ENCODE data around the gene OR2S2. TPM values are rescaled to one million over a fixed set of nuclear protein-coding genes. Genes with fewer than 3 reads are reported as not detected.

OR2S2 gene
- total and polyA plus RNA-seq, 2 of the 8 experiments (the other 6 are each of a cell fraction or from before 2014, with no cell fraction given), result not detected

DNA sequence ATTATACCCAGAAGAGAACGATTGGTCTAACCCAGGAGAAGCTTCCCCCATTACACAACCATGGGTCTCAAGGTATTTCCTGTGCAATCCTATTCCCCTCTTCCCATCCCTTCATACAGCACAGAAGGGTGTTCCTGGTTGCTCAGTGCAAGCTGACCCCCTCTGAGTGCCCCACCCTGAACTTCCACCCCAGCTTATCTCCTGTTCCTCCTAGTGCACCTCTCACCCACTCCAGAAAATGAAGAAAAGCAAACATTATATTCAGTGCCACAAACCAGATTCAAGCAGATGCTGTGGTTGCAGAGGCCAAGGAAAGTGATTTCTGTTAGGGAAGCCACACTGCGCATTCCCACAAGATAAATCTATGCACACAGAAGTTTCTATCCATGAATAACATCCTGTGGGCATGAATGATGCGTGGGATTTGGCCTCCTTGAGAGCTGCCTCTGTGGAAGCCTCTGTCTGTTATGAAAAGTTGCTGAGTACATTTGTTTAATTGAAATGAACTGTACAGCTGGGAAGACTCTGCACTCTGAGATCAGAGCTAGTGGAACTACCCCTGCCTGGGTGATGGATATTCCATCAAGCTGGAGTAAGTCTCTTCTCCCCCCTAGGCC lies 2.2 kb upstream of the OR2S2 start:
- H3K23ac ChIP-seq (ENCODE audit: insufficient read length), result no peak overlapping the region
- no peak overlapping the region for H3K4me3 ChIP-seq (ENCODE audit: extremely low read depth in 1 of 4, insufficient read depth in 2 of 4, low read depth in 3 of 4, low read length in 4 of 4)
- no peak overlapping the region for H2BK12ac ChIP-seq (ENCODE audit: low read depth, low read length)
- WGBS, 2 experiments (ENCODE audit: extremely low coverage in 1 of 2, insufficient coverage in 1 of 2, insufficient read length in 1 of 2, insufficient replicate concordance in 2 of 2, low coverage in 1 of 2, low lambda C conversion rate in 2 of 2, missing lambda C conversion rate in 1 of 2), result 91% methylated on average over 2 of the region's 3 CpGs; no CpG with 5 or more reads in 1 of the 2 experiments
- H3K4me1 ChIP-seq (replicated peaks in 1 of 4; ENCODE audit: control insufficient read depth in 3 of 4, insufficient read depth in 4 of 4, low read length in 3 of 4), result peaks cover 0 to 3% (median 1%) of the 10 kb centered on the region in 4 experiments; a peak in 3 of 7 replicates
- DNase-seq (ENCODE audit: low read depth in 1 of 2, low spot score in 2 of 2) (peak in 1 of 2 experiments; percentile 13), FAIRE-seq (no peak)
- ChIA-PET POLR2A (ENCODE audit: partially characterized antibody) (no interaction called here), CTCF (ENCODE audit: partially characterized antibody) (interaction anchor here (0.6 to 7.3 kb wide), 10 partner anchors 14 to 372 kb away, joined by 3 to 102 read pairs (median 4); no protein-coding TSS in a partner anchor)
- H3K79me2 ChIP-seq (ENCODE audit: control insufficient read depth in 1 of 2, insufficient read depth in 2 of 2, low read length in 2 of 2), result no peaks in the 10 kb centered on the region
- no peak overlapping the region for H3K27ac ChIP-seq (ENCODE audit: low read depth, low read length)
- H2BK5ac ChIP-seq (ENCODE audit: low read depth, low read length), result no peak overlapping the region
- no peak overlapping the region for H3K4me2 ChIP-seq (ENCODE audit: insufficient read depth in 1 of 2, low read depth in 2 of 2, low read length in 2 of 2)
- H2BK15ac ChIP-seq (ENCODE audit: low read length), result no peak overlapping the region
- H4K91ac ChIP-seq (replicated peaks; ENCODE audit: insufficient read length, low read length), result no peak overlapping the region
- H3K18ac ChIP-seq (ENCODE audit: extremely low read depth, low read length), result no peak overlapping the region; the same call in 1 of the 2 replicates
- H3K36me3 ChIP-seq (ENCODE audit: control insufficient read depth in 2 of 4, insufficient read depth in 4 of 4, low read length in 3 of 4), result no peaks in the 10 kb centered on the region
- no peak for TF ChIP-seq CHD2 (IDR thresholded peaks at IDR 0.05; ENCODE audit: low read length)
- TF ChIP-seq JUND (IDR thresholded peaks at IDR 0.05; ENCODE audit: low read length), result no peak
- TF ChIP-seq, protein P1, sequence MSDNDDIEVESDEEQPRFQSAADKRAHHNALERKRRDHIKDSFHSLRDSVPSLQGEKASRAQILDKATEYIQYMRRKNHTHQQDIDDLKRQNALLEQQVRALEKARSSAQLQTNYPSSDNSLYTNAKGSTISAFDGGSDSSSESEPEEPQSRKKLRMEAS (IDR thresholded peaks at IDR 0.05), result no peak
- H3K4ac ChIP-seq (replicated peaks; ENCODE audit: insufficient read length, low read depth, low read length), result no peak overlapping the region
- H3K9me3 ChIP-seq (ENCODE audit: insufficient read depth in 2 of 2, low read depth in 1 of 2, low read length in 1 of 2), result no peaks in the 10 kb centered on the region
- H3K27me3 ChIP-seq (replicated peaks in 1 of 4; ENCODE audit: control insufficient read depth in 3 of 4, extremely low read depth in 1 of 4, insufficient read depth in 3 of 4, low read length in 3 of 4), result peaks cover 0 to 2% (median 0%) of the 10 kb centered on the region in 4 experiments; a peak in 2 of 7 replicates
- H2BK20ac ChIP-seq (ENCODE audit: low read length), result no peak overlapping the region
- no peak overlapping the region for H3K14ac ChIP-seq (ENCODE audit: insufficient read length)
- H4K5ac ChIP-seq (ENCODE audit: insufficient read length, low read depth, low read length), result no peak overlapping the region
- no peak overlapping the region for H3K9ac ChIP-seq (replicated peaks in 1 of 4; ENCODE audit: extremely low read depth in 1 of 4, low read depth in 3 of 4, low read length in 3 of 4)
- H2AK5ac ChIP-seq (ENCODE audit: low read depth, low read length), result no peak overlapping the region
- no peak overlapping the region for H4K8ac ChIP-seq (ENCODE audit: extremely low read depth, insufficient read depth, low read length)
- H4K20me1 ChIP-seq (replicated peaks in 1 of 2; ENCODE audit: control insufficient read depth in 1 of 2, insufficient read depth in 2 of 2, low read length in 2 of 2), result no peaks in the 10 kb centered on the region
- no peaks in the 10 kb centered on the region for H3K79me1 ChIP-seq (ENCODE audit: low read depth, low read length)
- no peak overlapping the region for H3K56ac ChIP-seq (replicated peaks; ENCODE audit: insufficient read length, low read depth, low read length)
- H2AFZ ChIP-seq (ENCODE audit: low read length), result no peak overlapping the region
- H2BK120ac ChIP-seq (replicated peaks; ENCODE audit: low read depth, low read length), result no peak overlapping the region
- H3K23me2 ChIP-seq (ENCODE audit: low read depth, low read length), result no peaks in the 10 kb centered on the region

Data from H1 (cell line).